Kidney epithelial cell (primary cell): ENCODE results near the gene ACHE. TPM values are rescaled to one million over a fixed set of nuclear protein-coding genes. Genes with fewer than 3 reads are reported as not detected.

Experiments
- DNase-seq: peaks from one replicate; pipeline ENCODE4 v3.0.0-alpha.2; 2010; ENCODE audit warnings: low read depth
- H3K27me3 ChIP-seq: 2 replicates; pipeline ENCODE4 v1.6.0; 2011; ENCODE audit warnings: low read length; ENCODE audit not compliant: control insufficient read depth, insufficient read depth
- H3K36me3 ChIP-seq: 2 replicates; pipeline ENCODE4 v1.5.1; 2011; ENCODE audit warnings: low read length; ENCODE audit not compliant: control insufficient read depth, insufficient read depth
- H3K4me3 ChIP-seq: 2 replicates; pipeline ENCODE4 v1.5.1; 2011; ENCODE audit warnings: low read depth, mild to moderate bottlenecking, control low read depth, low read length
- CTCF ChIP-seq: IDR thresholded peaks from 2 replicates; pipeline ENCODE4 v1.5.1; 2011; ENCODE audit warnings: mild to moderate bottlenecking, moderate library complexity, low read length, control low read depth, inconsistent platforms; ENCODE audit not compliant: insufficient read depth, poor library complexity, severe bottlenecking
- total RNA-seq: library from RNA; depleted of rRNA; stranded (reverse); fragments of >200 nt; gene quantifications from 2 replicates; pipeline ENCODE4 v1.2.3, GENCODE V29; 2015

ACHE gene
- total RNA-seq, 1 donor from 2014 or later: 1.3 TPM

GRCh38 chr7:100880645-100881044 lies 15.0 kb downstream of the ACHE start:
- Histone ChIP-seq H3K36me3 (peaks cover 2% of the 10 kb centered on the region), H3K27me3 (no peaks in the 10 kb centered on the region), H3K4me3 (no peak overlapping the region)
- DNase-seq: no peak
- no peak for TF ChIP-seq CTCF

- peaks cover 2% of the 10 kb centered on the region for H3K36me3 ChIP-seq
- TF ChIP-seq CTCF: no peak
- no peaks in the 10 kb centered on the region for H3K27me3 ChIP-seq
- DNase-seq: no peak
- H3K4me3 ChIP-seq: no peak overlapping the region
Measured at GRCh38 chr7:100879685-100880261, 15.9 kb downstream of the ACHE start.

GRCh38 chr7:100878685-100879084 lies 17.0 kb downstream of the ACHE start:
- Histone ChIP-seq H3K4me3 (no peak overlapping the region), H3K27me3 (no peaks in the 10 kb centered on the region), H3K36me3 (peaks cover 1% of the 10 kb centered on the region)
- DNase-seq: no peak
- TF ChIP-seq CTCF: no peak

- peaks cover 1% of the 10 kb centered on the region for H3K36me3 ChIP-seq
- no peak overlapping the region for H3K4me3 ChIP-seq
- no peak for DNase-seq
- no peak for TF ChIP-seq CTCF
- H3K27me3 ChIP-seq: no peaks in the 10 kb centered on the region
Measured at GRCh38 chr7:100878013-100878412, 17.7 kb downstream of the ACHE start.

GRCh38 chr7:100875356-100875751 lies 20.3 kb downstream of the ACHE start:
- TF ChIP-seq CTCF: no peak
- peak overlapping the region; percentile 85 for H3K4me3 ChIP-seq
- no peak for DNase-seq
- H3K36me3 ChIP-seq: peaks cover 6% of the 10 kb centered on the region
- H3K27me3 ChIP-seq: no peaks in the 10 kb centered on the region
